Posterior cingulate gyrus (tissue), 11 donors: ENCODE measurements around the gene CSGALNACT2.

Experiments
- DNase-seq, 10 donors: peaks; one replicate each; pipeline versions ENCODE4 v3.0.0 to v3.0.0-alpha.2; 2020 to 2021; ENCODE audit warnings: mixed read lengths in 3 of 10
- intact Hi-C: fragments of 100-400 bp; cut with DNase I; formaldehyde crosslinking; loops from one replicate; pipeline ENCODE4 v1.15.1; 2023

Gene CSGALNACT2

DNA sequence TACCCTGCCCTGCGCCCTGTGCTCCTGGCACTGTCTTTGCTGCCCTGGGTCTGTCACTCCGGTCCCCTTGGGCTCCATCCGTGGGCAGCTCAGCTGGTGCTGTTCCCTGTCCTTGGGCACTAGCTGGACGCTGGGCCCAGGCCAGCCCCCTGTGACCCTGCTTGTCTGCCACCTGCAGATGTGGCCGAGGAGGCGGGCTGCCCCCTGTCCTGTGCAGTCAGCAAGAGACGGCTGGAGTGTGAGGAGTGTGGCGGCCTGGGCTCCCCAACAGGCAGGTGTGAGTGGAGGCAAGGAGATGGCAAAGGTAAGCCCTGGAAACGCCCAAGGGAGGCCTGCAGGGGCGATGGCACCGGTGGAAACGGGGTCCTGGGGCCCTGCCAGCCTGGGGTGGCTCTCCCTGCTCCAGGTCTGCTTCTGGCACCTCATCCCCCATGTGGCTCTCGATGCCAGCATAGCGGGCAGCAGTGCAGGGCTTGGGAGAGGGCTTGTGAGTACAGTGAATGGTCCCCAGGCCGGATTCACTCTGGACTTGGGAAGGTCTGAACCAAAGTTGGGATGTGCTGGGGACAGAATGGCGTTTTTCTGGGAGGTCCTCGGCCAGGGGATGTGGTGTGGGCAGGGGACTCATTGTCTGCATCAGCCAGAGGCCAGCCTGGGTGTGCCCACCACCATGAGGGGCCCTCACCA lies 26.2 kb upstream of the CSGALNACT2 start:
- intact Hi-C loops: no loop called here
- DNase-seq: peak in 4 of 10 donors; percentile 19 to 82 (median 64)

DNA sequence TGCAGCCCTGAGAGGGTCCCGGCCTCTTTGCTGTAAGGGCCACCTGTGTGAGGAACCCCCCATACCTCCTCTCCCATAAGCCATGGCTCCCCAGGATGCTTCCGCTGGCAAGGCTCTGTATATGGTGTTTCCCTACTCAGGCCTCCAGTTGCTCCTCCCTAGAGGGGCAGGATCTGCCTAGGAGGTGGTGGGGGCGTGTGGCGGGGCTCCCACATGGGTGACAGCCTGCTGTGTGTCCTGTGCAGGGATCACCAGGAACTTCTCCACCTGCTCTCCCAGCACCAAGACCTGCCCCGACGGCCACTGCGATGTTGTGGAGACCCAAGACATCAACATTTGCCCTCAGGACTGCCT lies 25.7 kb upstream of the CSGALNACT2 start:
- peak in 4 of 10 donors; percentile 2 to 75 (median 50) for DNase-seq
- intact Hi-C loops: no loop called here

DNA sequence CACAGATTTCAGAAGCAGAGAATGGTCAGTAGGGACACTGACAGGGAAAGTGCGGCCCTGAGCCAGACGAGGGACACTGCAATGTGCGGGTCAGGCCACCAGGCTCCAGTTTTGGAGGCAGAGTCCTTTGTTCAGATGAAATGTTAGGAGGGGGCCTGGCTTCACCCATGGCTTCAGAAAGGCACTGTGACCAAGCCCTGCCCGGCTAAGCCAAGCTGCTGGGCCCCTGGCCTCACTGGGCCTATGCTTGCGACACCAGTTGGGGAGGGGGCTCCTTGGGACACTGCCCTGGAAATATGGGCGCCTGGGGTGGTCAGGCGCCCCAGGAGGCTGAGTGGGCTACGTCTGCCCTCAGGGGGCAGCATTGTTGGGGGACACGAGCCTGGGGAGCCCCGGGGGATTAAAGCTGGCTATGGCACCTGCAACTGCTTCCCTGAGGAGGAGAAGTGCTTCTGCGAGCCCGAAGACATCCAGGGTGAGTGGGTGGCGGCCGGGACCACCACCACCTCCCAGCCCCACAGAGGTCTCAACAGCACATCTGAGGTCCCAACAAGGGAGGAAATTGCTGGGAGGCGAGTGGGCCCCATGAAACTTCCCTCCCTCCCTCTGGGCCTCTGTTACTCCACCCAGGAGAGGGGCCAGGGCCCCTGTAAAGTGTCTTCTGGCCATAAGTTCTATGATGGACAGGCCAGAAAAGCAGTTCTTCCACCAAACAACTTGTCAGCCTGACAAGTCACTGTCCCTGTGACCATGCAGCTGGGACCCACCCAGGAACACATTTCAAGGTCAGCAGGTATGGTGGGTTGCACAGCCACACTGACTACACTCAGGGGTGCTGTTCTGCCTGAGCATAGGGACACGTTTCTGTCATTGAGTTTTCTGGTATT lies 24.8 kb upstream of the CSGALNACT2 start:
- intact Hi-C loops: no loop called here
- DNase-seq: peak in 4 of 10 donors; percentile 10 to 61 (median 50)

DNA sequence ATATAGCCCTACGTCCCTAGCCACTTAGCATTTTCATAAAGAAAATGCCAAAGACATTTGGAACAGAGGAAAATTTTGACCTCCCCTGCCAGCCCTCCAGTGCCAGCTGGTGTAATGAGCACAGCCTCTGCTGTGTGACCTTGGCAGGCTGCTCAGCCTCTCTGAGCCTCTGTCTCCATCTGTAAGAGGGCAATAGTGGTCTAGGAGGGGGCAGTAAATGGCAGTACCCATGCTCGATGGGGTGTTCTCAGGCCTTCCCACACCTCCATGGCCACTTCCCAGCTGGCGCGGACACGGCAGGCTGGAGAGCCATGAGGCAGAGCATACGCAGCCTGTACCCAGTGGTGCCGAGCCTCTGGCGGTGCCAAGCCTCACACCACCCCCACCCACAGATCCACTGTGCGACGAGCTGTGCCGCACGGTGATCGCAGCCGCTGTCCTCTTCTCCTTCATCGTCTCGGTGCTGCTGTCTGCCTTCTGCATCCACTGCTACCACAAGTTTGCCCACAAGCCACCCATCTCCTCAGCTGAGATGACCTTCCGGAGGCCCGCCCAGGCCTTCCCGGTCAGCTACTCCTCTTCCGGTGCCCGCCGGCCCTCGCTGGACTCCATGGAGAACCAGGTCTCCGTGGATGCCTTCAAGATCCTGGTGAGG lies 24.0 kb upstream of the CSGALNACT2 start:
- intact Hi-C loops: no loop called here

DNA sequence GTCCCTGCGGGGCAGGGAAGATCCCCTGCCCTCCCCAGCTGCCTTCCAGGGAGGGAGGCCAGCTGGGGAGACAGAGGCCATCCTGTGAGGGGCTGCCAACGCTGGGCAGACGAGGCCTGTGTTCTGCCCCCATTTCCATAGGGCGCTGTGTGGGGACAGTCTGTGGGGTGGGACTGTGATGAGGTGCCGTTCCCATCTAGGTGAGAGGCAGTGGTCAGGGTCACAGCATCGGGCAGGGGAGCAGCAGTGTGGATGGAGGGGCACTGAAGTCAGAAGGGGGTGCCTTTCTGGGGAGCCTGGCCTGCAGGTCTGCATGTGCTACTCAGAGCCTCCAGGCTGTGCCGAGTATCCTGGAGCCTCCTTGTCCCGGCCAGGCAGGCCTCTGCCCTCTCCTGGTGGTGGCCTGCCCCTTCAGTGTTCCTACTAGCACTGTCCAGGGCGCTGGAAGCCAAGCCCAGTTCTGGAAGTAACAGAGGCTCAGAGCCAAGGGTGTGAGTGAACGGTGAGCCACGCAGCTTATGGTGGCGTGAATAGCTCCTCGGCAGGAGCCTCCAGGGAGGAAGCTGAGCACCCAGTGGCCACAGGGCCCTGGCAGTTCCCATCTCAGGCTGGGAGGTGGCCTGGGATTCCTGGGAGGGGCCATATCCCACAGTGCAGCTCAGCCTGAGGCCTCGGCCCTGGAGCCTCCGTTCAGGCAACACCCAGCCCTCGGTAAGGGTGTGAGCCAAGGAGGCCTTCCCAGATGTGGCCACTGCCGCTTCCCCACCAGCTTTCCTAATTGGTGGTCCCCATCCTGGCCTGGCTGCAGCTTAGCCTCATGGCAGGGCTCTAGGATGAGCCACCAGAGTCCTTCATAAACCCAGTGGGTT lies 23.3 kb upstream of the CSGALNACT2 start:
- intact Hi-C loops: no loop called here
- peak in 4 of 10 donors; percentile 18 to 76 (median 55) for DNase-seq

More for the DNA sequence above, 24.0 kb upstream of the CSGALNACT2 start:
- peak in 4 of 10 donors; percentile 19 to 79 (median 71) for DNase-seq

DNA sequence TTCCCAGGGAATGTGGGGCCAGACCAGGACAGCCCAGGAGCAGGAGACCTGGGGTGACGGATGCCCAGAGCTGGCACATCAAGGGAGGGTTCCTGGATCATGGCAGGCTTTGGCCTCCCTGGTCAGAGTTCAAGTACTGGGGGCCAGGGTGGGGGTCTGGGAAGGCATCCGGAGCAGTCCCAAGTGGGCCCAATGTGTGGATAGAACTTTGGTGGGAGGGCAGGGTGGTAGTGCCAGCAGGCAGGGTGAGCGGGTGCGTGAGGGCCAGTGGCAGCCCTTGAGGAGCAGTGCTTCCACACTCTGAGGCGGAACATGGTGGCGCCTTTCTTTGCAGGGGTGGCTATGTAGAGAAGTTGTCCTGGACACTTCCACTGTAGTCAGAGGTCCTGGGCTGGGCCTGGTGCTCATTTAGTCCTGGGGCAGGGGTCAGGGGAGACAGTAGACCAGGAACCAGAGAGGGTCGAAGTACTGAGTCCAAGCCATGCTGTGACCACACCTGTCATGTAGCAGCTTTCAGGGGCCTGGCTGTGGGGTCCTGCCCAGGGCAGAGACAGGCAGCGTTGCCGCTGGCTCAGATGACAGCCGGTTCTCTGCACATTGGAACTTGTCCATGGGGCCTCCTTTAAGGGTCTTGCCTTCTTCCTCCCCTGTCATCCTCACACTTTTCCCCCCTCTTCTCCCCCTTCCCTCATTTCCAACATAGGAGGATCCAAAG lies 22.2 kb upstream of the CSGALNACT2 start:
- intact Hi-C loops: no loop called here

DNA sequence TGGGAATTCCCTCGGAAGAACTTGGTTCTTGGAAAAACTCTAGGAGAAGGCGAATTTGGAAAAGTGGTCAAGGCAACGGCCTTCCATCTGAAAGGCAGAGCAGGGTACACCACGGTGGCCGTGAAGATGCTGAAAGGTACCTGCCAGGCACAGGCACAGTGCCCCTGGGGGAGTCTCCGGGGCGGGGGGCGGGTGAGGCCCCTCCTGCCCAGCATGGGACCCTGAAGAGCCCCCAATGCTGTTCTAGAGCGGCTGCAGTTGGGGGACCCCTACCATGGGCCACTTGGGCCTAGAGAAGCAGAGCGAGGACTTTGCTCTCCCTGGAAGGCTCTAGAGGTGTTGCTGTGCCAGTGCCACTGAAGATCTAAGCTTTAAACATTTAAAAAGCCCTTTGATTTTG lies 21.6 kb upstream of the CSGALNACT2 start:
- intact Hi-C loops: no loop called here
- DNase-seq: peak in 4 of 10 donors; percentile 1 to 38 (median 18)

More for the DNA sequence above, 22.2 kb upstream of the CSGALNACT2 start:
- peak in 4 of 10 donors; percentile 13 to 57 (median 41) for DNase-seq

DNA sequence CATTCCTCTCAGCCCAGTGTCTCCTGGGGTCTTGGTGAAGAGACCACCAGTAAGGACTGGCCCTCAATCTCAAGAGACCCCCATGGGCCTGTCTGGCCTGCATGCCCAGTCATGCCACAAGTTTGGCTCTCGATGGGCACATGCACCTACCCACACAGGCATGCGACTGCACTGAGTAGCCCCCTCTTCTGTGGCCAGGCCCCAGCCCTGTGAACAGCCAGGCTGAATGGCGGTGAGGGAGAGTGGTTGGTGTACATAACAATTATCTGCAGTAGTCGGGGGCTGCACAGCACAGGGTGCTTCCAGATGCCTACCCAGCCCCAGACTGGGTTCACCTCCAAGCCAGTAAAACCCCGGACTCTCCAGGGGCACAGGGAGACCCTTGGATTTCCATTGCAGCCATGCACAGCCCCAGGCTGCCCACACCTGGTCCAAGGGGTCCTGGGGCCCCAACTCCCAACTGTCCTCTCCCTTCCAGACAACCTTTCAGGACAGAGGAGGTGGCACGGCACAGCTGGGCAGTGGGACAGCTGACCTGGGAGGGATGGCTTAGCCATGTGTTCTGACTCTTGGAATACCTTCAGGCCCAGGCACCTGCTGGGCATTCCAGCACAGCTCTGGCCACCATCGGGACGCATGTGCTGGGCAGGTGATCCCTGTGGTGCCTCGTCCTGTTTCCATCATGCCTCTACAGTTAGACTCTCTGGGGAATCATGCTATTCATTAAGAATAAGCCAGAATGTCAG lies 21.0 kb upstream of the CSGALNACT2 start:
- intact Hi-C loops: no loop called here
- DNase-seq: peak in 3 of 10 donors; percentile 16 to 69 (median 66)

DNA sequence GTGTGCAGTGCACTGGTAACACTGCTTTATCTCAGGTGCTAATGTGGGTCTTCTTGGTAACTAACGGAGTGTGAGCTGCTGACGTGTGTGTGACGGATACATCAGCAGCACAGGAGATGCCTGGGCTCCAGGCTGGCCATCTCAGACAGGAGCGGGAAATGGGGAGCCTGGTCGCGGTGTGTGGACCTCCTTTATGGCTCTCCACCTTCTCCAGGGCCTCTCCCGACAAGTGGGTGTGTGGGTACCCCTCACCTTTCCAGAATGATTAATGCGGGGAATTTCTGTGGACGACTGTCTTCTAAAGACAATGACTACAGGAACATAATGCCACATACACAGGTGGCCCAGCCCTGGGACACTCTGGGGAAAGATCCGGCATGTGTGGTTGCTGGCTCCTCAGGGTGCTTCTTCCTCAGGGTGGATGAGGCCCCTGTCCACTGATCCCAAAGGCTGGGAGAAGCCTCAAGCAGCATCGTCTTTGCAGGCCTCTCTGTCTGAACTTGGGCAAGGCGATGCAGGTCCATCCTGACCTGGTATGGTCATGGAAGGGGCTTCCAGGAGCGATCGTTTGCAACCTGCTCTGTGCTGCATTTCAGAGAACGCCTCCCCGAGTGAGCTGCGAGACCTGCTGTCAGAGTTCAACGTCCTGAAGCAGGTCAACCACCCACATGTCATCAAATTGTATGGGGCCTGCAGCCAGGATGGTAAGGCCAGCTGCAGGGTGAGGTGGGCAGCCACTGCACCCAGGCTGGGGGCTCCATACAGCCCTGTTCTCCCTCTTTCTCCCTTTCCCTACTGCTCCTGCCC lies 20.3 kb upstream of the CSGALNACT2 start:
- DNase-seq: peak in 3 of 10 donors; percentile 17 to 43 (median 30)
- intact Hi-C loops: no loop called here

DNA sequence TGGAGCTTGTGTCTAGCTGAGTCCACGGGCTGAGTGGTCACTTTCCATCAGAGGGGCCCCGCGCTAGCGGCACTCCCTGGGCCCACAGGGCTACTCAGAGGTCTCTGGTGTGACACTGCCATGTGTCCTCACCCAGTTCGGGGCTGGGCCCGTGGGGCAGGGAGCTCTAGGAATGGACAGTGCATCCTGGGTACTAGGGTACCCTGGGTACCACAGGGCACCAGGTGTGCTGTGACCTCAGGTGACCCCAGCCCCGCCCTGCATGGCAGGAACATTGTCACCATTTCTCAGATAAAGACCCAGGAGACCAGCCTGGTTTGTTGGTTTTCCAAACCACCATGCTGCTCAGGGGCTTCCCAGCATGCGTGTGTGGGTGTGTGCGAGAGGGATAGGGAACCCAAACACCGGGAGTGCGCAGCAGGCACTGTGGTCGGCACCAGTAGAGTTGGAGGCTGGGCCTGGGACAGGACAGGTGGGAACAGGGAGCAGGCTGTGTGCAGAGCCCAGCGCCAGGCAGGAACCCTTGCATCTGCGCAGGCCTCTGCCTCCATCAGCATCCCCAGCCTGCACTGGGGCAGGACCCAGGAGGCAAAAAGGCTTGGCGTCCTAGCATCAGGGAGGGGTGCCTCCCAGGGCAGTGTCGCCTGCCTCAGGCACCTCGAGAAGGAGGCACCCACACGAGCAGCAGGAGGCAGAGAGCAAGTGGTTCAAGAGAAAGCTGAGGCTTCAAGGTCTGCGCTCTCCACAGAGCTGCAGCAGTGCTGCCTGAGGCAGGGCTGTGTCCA lies 19.4 kb upstream of the CSGALNACT2 start:
- peak in 4 of 10 donors; percentile 24 to 86 (median 55) for DNase-seq
- intact Hi-C loops: no loop called here

DNA sequence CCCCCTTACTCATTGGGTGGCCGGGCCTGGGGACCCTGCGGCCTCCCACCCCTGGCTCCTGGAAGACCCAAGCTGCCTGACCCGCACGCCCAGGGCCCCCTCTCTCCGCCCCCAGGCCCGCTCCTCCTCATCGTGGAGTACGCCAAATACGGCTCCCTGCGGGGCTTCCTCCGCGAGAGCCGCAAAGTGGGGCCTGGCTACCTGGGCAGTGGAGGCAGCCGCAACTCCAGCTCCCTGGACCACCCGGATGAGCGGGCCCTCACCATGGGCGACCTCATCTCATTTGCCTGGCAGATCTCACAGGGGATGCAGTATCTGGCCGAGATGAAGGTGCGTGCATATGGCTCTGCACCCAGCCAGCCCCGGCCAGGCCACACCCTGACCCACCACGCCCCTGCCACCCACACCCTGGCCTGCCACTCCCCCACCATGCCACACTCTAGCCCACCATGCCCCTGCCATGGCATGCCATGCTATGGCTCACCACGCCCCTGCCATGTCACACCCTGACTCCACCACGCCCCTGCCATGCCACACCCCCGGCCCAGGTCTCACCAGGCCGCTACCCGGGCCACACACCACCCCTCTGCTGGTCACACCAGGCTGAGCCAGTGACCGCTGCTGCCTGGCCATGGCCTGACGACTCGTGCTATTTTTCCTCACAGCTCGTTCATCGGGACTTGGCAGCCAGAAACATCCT lies 18.7 kb upstream of the CSGALNACT2 start:
- peak in 4 of 10 donors; percentile 19 to 81 (median 74) for DNase-seq
- intact Hi-C loops: no loop called here

DNA sequence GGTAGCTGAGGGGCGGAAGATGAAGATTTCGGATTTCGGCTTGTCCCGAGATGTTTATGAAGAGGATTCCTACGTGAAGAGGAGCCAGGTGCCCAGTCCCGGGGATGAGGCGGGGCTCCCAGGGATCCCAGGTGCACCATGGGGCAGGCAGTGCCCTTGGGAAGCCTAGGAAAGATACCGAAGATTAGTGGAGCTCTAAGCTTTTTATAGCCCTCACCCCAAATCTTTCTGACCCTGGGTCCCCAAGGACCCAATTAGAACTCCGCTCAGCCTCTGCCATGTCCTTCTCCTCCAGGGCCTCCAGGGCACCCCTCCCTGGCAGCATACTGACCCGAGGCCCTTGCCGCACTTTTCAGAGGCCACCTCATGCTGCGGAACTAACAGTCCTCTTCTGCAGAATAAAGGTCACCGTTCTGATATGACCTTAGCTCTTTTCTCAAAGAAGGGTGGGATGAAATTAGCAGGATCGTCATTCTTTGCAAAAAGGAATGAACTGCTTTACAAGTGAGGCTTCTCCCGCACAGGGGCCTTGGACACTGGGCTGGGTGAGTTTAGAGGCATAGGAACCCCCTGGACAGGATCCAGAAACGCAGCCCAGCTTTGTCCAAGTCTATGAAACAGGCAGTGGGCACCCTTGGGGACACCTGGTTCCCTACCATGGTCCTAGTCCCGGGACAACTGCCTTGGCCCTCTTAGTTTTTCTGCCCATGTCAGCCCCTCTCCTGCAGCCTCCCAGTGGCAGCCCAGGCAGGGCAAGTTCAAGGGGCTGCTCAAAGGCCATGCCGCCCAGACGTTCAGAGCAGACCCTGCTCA lies 17.9 kb upstream of the CSGALNACT2 start:
- intact Hi-C loops: no loop called here
- peak in 3 of 10 donors; percentile 4 to 72 (median 70) for DNase-seq

DNA sequence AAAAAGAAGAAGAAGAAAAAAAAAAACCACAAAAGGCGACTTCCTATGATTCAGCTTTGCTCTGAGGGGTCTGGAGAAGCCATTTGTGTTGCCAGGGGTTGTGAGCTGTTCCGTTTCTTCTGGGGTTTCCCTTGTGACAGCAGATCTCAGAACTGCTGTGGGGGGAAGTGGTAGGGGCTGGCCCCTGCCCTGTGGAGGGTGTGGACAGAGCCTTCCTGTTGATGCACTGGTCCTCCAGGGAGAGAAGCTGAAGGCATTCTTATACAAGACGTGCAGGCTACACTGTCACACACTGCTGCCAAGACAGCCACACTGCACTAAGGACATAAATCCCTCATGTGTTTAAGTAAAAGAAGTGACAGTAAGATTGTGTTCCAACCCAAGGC lies 17.3 kb upstream of the CSGALNACT2 start:
- peak in 2 of 10 donors; percentile 16 to 77 for DNase-seq
- intact Hi-C loops: no loop called here

DNA sequence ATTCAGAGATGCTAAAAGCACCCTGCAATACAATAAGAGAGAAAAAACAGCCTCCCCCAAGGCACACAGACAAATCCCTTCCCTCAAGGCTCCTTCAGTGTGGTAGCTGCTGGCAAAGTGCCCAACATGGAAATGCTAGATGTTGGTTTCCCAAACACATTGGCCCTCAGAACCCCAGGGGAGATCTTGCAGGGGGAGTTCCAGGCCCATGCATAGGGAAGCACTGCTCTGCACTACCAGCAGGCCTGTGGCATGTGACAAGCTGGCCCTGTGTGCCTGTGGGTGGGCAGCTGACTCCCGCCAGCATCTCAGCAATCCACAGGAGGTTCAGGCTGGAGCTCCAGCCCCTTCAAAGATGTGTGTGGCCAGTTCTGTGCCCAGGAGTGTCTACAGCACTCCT lies 16.8 kb upstream of the CSGALNACT2 start:
- DNase-seq: peak in 3 of 10 donors; percentile 19 to 65 (median 42)
- intact Hi-C loops: no loop called here

DNA sequence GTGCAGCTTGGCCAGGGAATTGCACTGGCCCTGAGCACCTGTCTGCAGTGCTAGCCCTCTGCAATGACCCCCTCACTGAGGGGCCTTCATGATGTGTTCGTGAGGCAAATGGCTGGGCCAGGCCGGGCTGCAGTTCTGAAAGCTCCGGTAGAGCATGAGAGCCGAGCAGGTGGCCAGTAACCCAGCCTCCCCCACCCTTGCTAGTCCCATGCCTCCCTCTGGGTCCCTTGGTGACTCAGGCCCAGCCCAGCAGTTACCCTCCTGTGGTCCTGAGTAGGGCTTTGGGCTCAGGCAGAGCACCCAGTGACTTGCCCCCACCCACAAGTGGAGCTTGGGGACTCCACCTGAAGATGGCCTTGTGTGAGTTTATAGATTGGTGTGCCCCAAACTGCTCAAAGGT lies 16.1 kb upstream of the CSGALNACT2 start:
- DNase-seq: peak in 4 of 10 donors; percentile 2 to 65 (median 26)
- intact Hi-C loops: no loop called here
